Hepatocyte (in vitro differentiated cells): ENCODE results near the gene F2RL3. TPM values are rescaled to one million over a fixed set of nuclear protein-coding genes. Genes with fewer than 3 reads are reported as not detected.

Experiments
- DNase-seq: peaks from one replicate; pipeline ENCODE4 v3.0.0-alpha.2; 2016; ENCODE audit warnings: low spot score
- H2AFZ ChIP-seq: fragments of 200-600 bp; sonication (generic); 2 replicates; pipeline ENCODE4 v1.6.0; 2016; ENCODE audit warnings: antibody characterized with exemption, mild to moderate bottlenecking
- H3K27ac ChIP-seq: fragments of 200-600 bp; sonication (generic); 2 replicates; pipeline ENCODE4 v1.5.1; 2016; ENCODE audit warnings: mild to moderate bottlenecking
- H3K27me3 ChIP-seq: fragments of 200-600 bp; sonication (generic); 2 replicates; pipeline ENCODE4 v1.6.1; 2016
- H3K36me3 ChIP-seq: fragments of 200-600 bp; sonication (generic); replicated peaks from 2 replicates; pipeline ENCODE4 v1.5.1; 2016; ENCODE audit warnings: low read depth; ENCODE audit not compliant: insufficient read depth
- H3K4me1 ChIP-seq: fragments of 200-600 bp; sonication (generic); 2 replicates; pipeline ENCODE4 v1.5.1; 2016; ENCODE audit warnings: mild to moderate bottlenecking, moderate library complexity; ENCODE audit not compliant: insufficient read depth
- H3K4me2 ChIP-seq: fragments of 200-600 bp; sonication (generic); 2 replicates; pipeline ENCODE4 v1.6.0; 2016
- H3K4me3 ChIP-seq: fragments of 200-600 bp; sonication (generic); 2 replicates; pipeline ENCODE4 v1.5.1; 2016; ENCODE audit warnings: mild to moderate bottlenecking
- H3K79me2 ChIP-seq: fragments of 200-600 bp; sonication (generic); 2 replicates; pipeline ENCODE4 v1.6.0; 2017; ENCODE audit warnings: mild to moderate bottlenecking
- H3K9me2 ChIP-seq: fragments of 200-600 bp; sonication (generic); replicated peaks from 2 replicates; pipeline ENCODE4 v1.6.0; 2017; ENCODE audit warnings: mild to moderate bottlenecking; ENCODE audit not compliant: insufficient read depth
- H3K9me3 ChIP-seq: fragments of 200-600 bp; sonication (generic); 2 replicates; pipeline ENCODE4 v1.5.1; 2016; ENCODE audit warnings: low read depth, mild to moderate bottlenecking
- H4K20me1 ChIP-seq: fragments of 200-600 bp; sonication (generic); 2 replicates; pipeline ENCODE4 v1.6.0; 2016; ENCODE audit warnings: mild to moderate bottlenecking; ENCODE audit not compliant: insufficient read depth, poor library complexity, severe bottlenecking
- EZH2 ChIP-seq: fragments of 200-600 bp; sonication (generic); IDR thresholded peaks from 2 replicates; pipeline ENCODE4 v1.6.1; 2016; ENCODE audit warnings: antibody characterized with exemption, mild to moderate bottlenecking, borderline replicate concordance
- EZH2phosphoT487 ChIP-seq: fragments of 200-600 bp; sonication (generic); IDR thresholded peaks from one replicate; pipeline ENCODE4 v1.6.1; 2018; ENCODE audit warnings: antibody characterized with exemption, mild to moderate bottlenecking, low read depth, moderate library complexity; ENCODE audit not compliant: unreplicated experiment, severe bottlenecking
- WGBS: methylation state at CpG from one replicate; pipeline ENCODE4 v1.1.6; 2016; ENCODE audit warnings: low lambda C conversion rate; ENCODE audit errors: missing lambda C conversion rate; 5-methylcytosine and 5-hydroxymethylcytosine counted together
- polyA plus RNA-seq: library from polyadenylated mRNA; unstranded; fragments of >200 nt; fragmentation: Nextera tagmentation; extraction: Ambion mirVana; gene quantifications from 2 replicates; pipeline ENCODE4 v1.2.1, GENCODE V29; 2016
- total RNA-seq: library from RNA; depleted of rRNA; stranded (reverse); fragments of >200 nt; gene quantifications from 2 replicates; pipeline ENCODE4 v1.2.3, GENCODE V29; 2014
- TF ChIP-seq, protein P1 (sequence below): fragments of 200-600 bp; sonication (generic); IDR thresholded peaks from 2 replicates; pipeline ENCODE4 v1.5.1; 2016; ENCODE audit warnings: antibody characterized with exemption, mild to moderate bottlenecking; ENCODE audit not compliant: poor library complexity

F2RL3 gene
- total and polyA plus RNA-seq, 2 experiments from 2014 or later: 0.08 to 0.13 TPM

DNA sequence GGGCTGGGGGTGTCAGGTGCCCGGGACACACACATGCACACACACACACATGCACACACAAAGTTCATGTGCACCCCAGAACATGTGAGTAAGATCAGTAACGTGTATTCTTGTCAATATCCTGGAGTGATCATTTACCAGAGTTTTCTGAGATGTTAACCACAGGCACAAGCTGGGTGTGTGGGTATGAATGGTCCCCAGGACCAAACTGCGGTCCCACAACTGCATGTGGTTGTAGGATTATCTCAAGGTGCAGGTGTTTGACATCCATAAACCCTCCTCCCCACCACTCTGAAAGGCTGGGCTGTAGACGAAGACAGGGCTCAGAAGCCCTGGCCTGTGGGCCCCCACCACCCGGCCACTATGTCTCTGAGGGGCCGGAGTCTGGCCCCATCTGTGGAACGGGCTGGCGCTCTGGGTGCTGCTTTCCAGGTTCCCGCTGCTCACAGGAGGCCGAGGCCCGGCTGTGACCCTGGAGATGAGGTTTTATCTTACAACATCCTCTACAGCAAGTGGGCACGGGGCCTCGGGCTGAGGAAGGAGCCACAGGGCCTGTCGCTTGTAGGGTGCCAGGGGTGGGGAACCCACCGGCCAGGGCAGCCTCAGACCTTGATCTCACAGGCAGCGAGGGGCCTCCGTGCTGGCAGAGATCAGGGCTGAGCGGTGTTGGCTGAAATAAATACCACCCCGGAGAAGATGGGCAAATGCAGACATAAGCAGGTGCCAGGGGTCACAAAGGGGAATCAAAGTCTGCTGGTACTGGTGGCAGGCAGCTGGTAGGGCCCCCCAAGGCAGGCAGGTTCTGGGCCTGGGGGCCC, 4.3 kb downstream of the F2RL3 start:
- Histone ChIP-seq H2AFZ (no peak overlapping the region), H3K36me3 (no peaks in the 10 kb centered on the region), H3K4me2 (no peak overlapping the region), H3K4me3 (no peak overlapping the region), H3K9me3 (no peaks in the 10 kb centered on the region), H4K20me1 (no peaks in the 10 kb centered on the region), H3K27me3 (no peaks in the 10 kb centered on the region), H3K9me2 (no peaks in the 10 kb centered on the region), H3K79me2 (no peaks in the 10 kb centered on the region), H3K27ac (no peak overlapping the region), H3K4me1 (peaks cover 3% of the 10 kb centered on the region)
- DNase-seq: no peak
- no peak for TF ChIP-seq EZH2phosphoT487
- no peak for TF ChIP-seq EZH2
- TF ChIP-seq, protein P1, sequence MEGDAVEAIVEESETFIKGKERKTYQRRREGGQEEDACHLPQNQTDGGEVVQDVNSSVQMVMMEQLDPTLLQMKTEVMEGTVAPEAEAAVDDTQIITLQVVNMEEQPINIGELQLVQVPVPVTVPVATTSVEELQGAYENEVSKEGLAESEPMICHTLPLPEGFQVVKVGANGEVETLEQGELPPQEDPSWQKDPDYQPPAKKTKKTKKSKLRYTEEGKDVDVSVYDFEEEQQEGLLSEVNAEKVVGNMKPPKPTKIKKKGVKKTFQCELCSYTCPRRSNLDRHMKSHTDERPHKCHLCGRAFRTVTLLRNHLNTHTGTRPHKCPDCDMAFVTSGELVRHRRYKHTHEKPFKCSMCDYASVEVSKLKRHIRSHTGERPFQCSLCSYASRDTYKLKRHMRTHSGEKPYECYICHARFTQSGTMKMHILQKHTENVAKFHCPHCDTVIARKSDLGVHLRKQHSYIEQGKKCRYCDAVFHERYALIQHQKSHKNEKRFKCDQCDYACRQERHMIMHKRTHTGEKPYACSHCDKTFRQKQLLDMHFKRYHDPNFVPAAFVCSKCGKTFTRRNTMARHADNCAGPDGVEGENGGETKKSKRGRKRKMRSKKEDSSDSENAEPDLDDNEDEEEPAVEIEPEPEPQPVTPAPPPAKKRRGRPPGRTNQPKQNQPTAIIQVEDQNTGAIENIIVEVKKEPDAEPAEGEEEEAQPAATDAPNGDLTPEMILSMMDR: no peak
- 91% methylated on average over 19 of the region's 19 CpGs for WGBS

DNA sequence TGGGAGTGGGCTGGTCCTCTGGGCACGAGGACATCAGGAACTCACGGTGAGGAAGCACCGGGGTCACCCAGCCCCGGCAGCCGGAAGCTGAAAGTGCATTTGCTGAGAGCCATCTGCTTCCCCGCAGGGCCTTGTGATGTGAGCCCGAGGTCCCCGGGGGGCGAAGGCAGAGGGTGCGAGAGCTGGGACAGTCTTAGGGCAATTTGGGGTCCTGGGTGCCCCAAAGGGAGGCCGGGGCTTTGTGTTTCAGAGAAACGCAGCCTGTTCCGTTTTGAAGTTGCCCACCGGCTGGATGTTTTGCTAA, 4.8 kb downstream of the F2RL3 start:
- H3K27ac ChIP-seq: no peak overlapping the region

DNA sequence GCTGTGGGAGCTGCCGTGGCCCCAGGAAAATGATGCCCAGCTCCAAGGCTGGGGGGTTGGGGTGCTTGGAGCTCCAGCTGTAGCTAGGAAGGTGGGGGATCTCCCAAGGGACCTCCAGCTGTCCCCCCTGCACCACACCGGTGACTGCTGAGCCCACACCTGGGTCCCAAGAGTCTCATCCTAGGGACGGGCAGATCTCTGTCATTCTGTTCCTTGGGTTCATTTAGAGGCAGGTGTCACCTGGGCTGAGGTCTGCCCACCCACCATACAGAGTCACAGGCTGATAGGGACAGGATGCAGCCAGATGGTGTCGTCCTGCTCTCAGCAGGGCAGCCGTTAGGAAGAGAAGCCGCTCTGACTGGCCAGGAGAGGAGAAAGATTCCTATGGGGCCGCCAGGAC, 5.3 kb downstream of the F2RL3 start:
- TF ChIP-seq EZH2: no peak
- TF ChIP-seq EZH2phosphoT487: no peak
- TF ChIP-seq, protein P1: no peak
- Histone ChIP-seq H2AFZ (no peak overlapping the region), H3K27me3 (no peaks in the 10 kb centered on the region), H3K4me3 (no peak overlapping the region), H3K27ac (no peak overlapping the region), H3K4me1 (peaks cover 3% of the 10 kb centered on the region), H3K4me2 (no peak overlapping the region), H3K9me3 (no peaks in the 10 kb centered on the region), H3K79me2 (no peaks in the 10 kb centered on the region), H4K20me1 (no peaks in the 10 kb centered on the region), H3K9me2 (no peaks in the 10 kb centered on the region), H3K36me3 (no peaks in the 10 kb centered on the region)
- WGBS: 80% methylated on average over 7 of the region's 7 CpGs
- DNase-seq: no peak

More for the DNA sequence above, 4.8 kb downstream of the F2RL3 start:
- Histone ChIP-seq H3K9me2 (no peaks in the 10 kb centered on the region), H3K36me3 (no peaks in the 10 kb centered on the region), H3K4me3 (no peak overlapping the region), H3K4me2 (no peak overlapping the region), H3K27me3 (no peaks in the 10 kb centered on the region), H3K79me2 (no peaks in the 10 kb centered on the region), H3K9me3 (no peaks in the 10 kb centered on the region), H2AFZ (no peak overlapping the region), H4K20me1 (no peaks in the 10 kb centered on the region), H3K4me1 (peaks cover 3% of the 10 kb centered on the region)
- 93% methylated on average over 14 of the region's 14 CpGs for WGBS
- TF ChIP-seq EZH2phosphoT487: no peak
- TF ChIP-seq EZH2: no peak
- TF ChIP-seq, protein P1: no peak
- no peak for DNase-seq
